ENCODE measurements around the gene CORO2A. TPM values are rescaled to one million over a fixed set of nuclear protein-coding genes. Genes with fewer than 3 reads are reported as not detected.

The CORO2A gene
- total and polyA plus RNA-seq, 8 donors = 2.8 to 26.7 (median 10.7) TPM

GRCh38 chr9:98095401-98095800 is 97.0 kb downstream of the CORO2A start:
- H3K9me3 ChIP-seq = no peaks in the 10 kb centered on the region
- no peak for DNase-seq
- no peak overlapping the region for H3K4me3 ChIP-seq
- no peak for TF ChIP-seq EP300 (IDR thresholded peaks at IDR 0.05)
- TF ChIP-seq CTCF (IDR thresholded peaks at IDR 0.05) = no peak
- TF ChIP-seq POLR2AphosphoS5 (IDR thresholded peaks at IDR 0.05) = no peak
- no peak for TF ChIP-seq POLR2A (IDR thresholded peaks at IDR 0.05)
- intact Hi-C loops (cut with DNase I; ENCODE audit: low total_unique reads) = loop anchor here (10.0 kb wide), 1 partner anchor 89 kb away; no protein-coding TSS in a partner anchor
- no peak overlapping the region for H3K27ac ChIP-seq
- peaks cover 5 to 61% (median 36%) of the 10 kb centered on the region in 4 donors for H3K36me3 ChIP-seq
- WGBS, 5 donors = 74 to 87% (median 82%) methylated on average over 4 to 7 of the region's 7 CpGs
- H3K27me3 ChIP-seq = no peaks in the 10 kb centered on the region
- H3K4me1 ChIP-seq = peaks cover 0 to 9% (median 4%) of the 10 kb centered on the region in 4 donors

- 88 to 98% (median 94%) methylated on average over 12 to 16 of the region's 16 CpGs for WGBS, 5 donors
- DNase-seq = no peak
- TF ChIP-seq EP300 (IDR thresholded peaks at IDR 0.05) (no peak), CTCF (IDR thresholded peaks at IDR 0.05) (no peak), POLR2A (IDR thresholded peaks at IDR 0.05) (no peak)
- no peak overlapping the region for H3K4me3 ChIP-seq
- H3K9me3 ChIP-seq = no peaks in the 10 kb centered on the region
- H3K36me3 ChIP-seq = peaks cover 5 to 57% (median 36%) of the 10 kb centered on the region in 4 donors
- no peaks in the 10 kb centered on the region for H3K27me3 ChIP-seq
- peaks cover 0 to 5% (median 0%) of the 10 kb centered on the region in 4 donors for H3K4me1 ChIP-seq
- intact Hi-C loops (cut with DNase I; ENCODE audit: low total_unique reads) = loop anchor here (10.0 kb wide), 1 partner anchor 90 kb away; no protein-coding TSS in a partner anchor
- H3K27ac ChIP-seq = no peak overlapping the region
Observed at GRCh38 chr9:98094851-98095250, 97.6 kb downstream of the CORO2A start.

GRCh38 chr9:98094316-98094715 is 98.1 kb downstream of the CORO2A start:
- H3K9me3 ChIP-seq = no peaks in the 10 kb centered on the region
- H3K27ac ChIP-seq = no peak overlapping the region
- TF ChIP-seq EP300 (IDR thresholded peaks at IDR 0.05) = no peak
- TF ChIP-seq POLR2A (IDR thresholded peaks at IDR 0.05) = no peak
- TF ChIP-seq POLR2AphosphoS5 (IDR thresholded peaks at IDR 0.05) = no peak
- TF ChIP-seq CTCF (IDR thresholded peaks at IDR 0.05) = no peak
- peaks cover 5 to 52% (median 32%) of the 10 kb centered on the region in 4 donors for H3K36me3 ChIP-seq
- no peaks in the 10 kb centered on the region for H3K27me3 ChIP-seq
- DNase-seq = no peak
- 82 to 93% (median 87%) methylated on average over 4 of the region's 4 CpGs for WGBS, 5 donors
- intact Hi-C loops (cut with DNase I; ENCODE audit: low total_unique reads) = loop anchor here (10.0 kb wide), 1 partner anchor 90 kb away; no protein-coding TSS in a partner anchor
- no peaks in the 10 kb centered on the region for H3K4me1 ChIP-seq
- H3K4me3 ChIP-seq = no peak overlapping the region

GRCh38 chr9:98092613-98092931 is 99.9 kb downstream of the CORO2A start:
- no peaks in the 10 kb centered on the region for H3K9me3 ChIP-seq
- no peak overlapping the region for H3K27ac ChIP-seq
- no peaks in the 10 kb centered on the region for H3K27me3 ChIP-seq
- peaks cover 0 to 34% (median 20%) of the 10 kb centered on the region in 4 donors for H3K36me3 ChIP-seq
- WGBS, 5 donors = 83 to 87% (median 86%) methylated on average over 11 of the region's 11 CpGs
- TF ChIP-seq CTCF (IDR thresholded peaks at IDR 0.05) (no peak), POLR2A (IDR thresholded peaks at IDR 0.05) (no peak), EP300 (IDR thresholded peaks at IDR 0.05) (no peak), POLR2AphosphoS5 (IDR thresholded peaks at IDR 0.05) (no peak)
- DNase-seq = no peak
- intact Hi-C loops (cut with DNase I; ENCODE audit: low total_unique reads) = loop anchor here (10.0 kb wide), 1 partner anchor 92 kb away; no protein-coding TSS in a partner anchor
- H3K4me1 ChIP-seq = peaks cover 5 to 7% (median 5%) of the 10 kb centered on the region in 4 donors
- no peak overlapping the region for H3K4me3 ChIP-seq
